HepG2 (cell line): ENCODE results near the gene AHNAK. TPM values are rescaled to one million over a fixed set of nuclear protein-coding genes. Genes with fewer than 3 reads are reported as not detected.
A peak's percentile ranks its signal among the peaks of the same experiment; 100 is the strongest.

Source experiments
- ARID5B ChIP-seq: IDR thresholded peaks from 2 replicates; pipeline ENCODE4 v1.4.0; 2020; ENCODE audit warnings: mild to moderate bottlenecking, missing genetic modification reagents
- BRCA1 ChIP-seq: sonication (generic); formaldehyde crosslinking; IDR thresholded peaks from 2 replicates; pipeline ENCODE4 v1.4.0; 2020; ENCODE audit warnings: missing genetic modification reagents
- ETV6 ChIP-seq: sonication (generic); formaldehyde crosslinking; conservative IDR thresholded peaks from 2 replicates; pipeline ENCODE4 v1.4.0; 2020; ENCODE audit warnings: missing genetic modification reagents
- FOXJ3 ChIP-seq: sonication (generic); formaldehyde crosslinking; IDR thresholded peaks from 2 replicates; pipeline ENCODE4 v1.4.0; 2020; ENCODE audit warnings: missing genetic modification reagents, mild to moderate bottlenecking, borderline replicate concordance
- GZF1 ChIP-seq: sonication (generic); formaldehyde crosslinking; IDR thresholded peaks from 2 replicates; pipeline ENCODE4 v1.5.1; 2020; ENCODE audit warnings: mild to moderate bottlenecking, missing genetic modification reagents
- HMG20A ChIP-seq: IDR thresholded peaks from 2 replicates; pipeline ENCODE4 v1.6.1; 2016; ENCODE audit warnings: borderline replicate concordance
- JDP2 ChIP-seq: sonication (generic); formaldehyde crosslinking; IDR thresholded peaks from 2 replicates; pipeline ENCODE4 v1.8.1; 2022; ENCODE audit warnings: missing genetic modification reagents, borderline replicate concordance
- KDM1A ChIP-seq: IDR thresholded peaks from 2 replicates; pipeline ENCODE4 v1.6.1; 2016; ENCODE audit warnings: missing compliant biosample characterization
- MED1 ChIP-seq: sonication (generic); formaldehyde crosslinking; IDR thresholded peaks from 2 replicates; pipeline ENCODE4 v1.4.0; 2020; ENCODE audit warnings: missing genetic modification reagents
- MED13 ChIP-seq: sonication (generic); formaldehyde crosslinking; IDR thresholded peaks from 2 replicates; pipeline ENCODE4 v1.5.0; 2020; ENCODE audit warnings: missing genetic modification reagents
- NR2F1 ChIP-seq, 2 experiments: fragments of 450-650 bp in 1 of 2; formaldehyde crosslinking in 1 of 2; IDR thresholded peaks; 2 replicates each; pipeline versions ENCODE4 v1.5.0 to v1.6.1; 2016 to 2020; ENCODE audit warnings: mild to moderate bottlenecking in 1 of 2, missing compliant biosample characterization in 1 of 2, missing genetic modification reagents in 1 of 2, moderate library complexity in 1 of 2
- PHF5A ChIP-seq: IDR thresholded peaks from one replicate; pipeline ENCODE4 v1.6.1; 2018; ENCODE audit warnings: low read depth, missing genetic modification reagents; ENCODE audit not compliant: unreplicated experiment
- PPARG ChIP-seq: conservative IDR thresholded peaks from 2 replicates; pipeline ENCODE4 v1.6.1; 2016; ENCODE audit warnings: missing biosample characterization, missing genetic modification reagents
- PRPF4 ChIP-seq: fragments of 200-400 bp; formaldehyde crosslinking; IDR thresholded peaks from 2 replicates; pipeline ENCODE4 v1.6.1; 2016; ENCODE audit warnings: low read length, low read depth; ENCODE audit not compliant: poor library complexity, severe bottlenecking
- SCMH1 ChIP-seq: sonication (generic); formaldehyde crosslinking; IDR thresholded peaks from 2 replicates; pipeline ENCODE4 v1.9.0; 2021; ENCODE audit warnings: missing genetic modification reagents, mild to moderate bottlenecking, borderline replicate concordance
- STAG1 ChIP-seq: sonication (generic); formaldehyde crosslinking; IDR thresholded peaks from 2 replicates; pipeline ENCODE4 v1.4.0; 2020; ENCODE audit warnings: missing genetic modification reagents
- TSC22D2 ChIP-seq: sonication (generic); formaldehyde crosslinking; IDR thresholded peaks from 2 replicates; pipeline ENCODE4 v1.5.1; 2020; ENCODE audit warnings: missing genetic modification reagents, mild to moderate bottlenecking, borderline replicate concordance
- XRCC5 ChIP-seq: fragments of 200-400 bp; formaldehyde crosslinking; optimal IDR thresholded peaks from 2 replicates; pipeline ENCODE3; 2017; ENCODE audit warnings: mild to moderate bottlenecking, low read length
- ZFP1 ChIP-seq: IDR thresholded peaks from 2 replicates; pipeline ENCODE4 v1.6.1; 2016
- ZNF205 ChIP-seq: IDR thresholded peaks from 2 replicates; pipeline ENCODE4 v1.6.1; 2018; ENCODE audit warnings: missing biosample characterization, missing genetic modification reagents
- ZNF232 ChIP-seq: sonication (generic); formaldehyde crosslinking; IDR thresholded peaks from 2 replicates; pipeline ENCODE4 v1.4.0; 2020; ENCODE audit warnings: missing genetic modification reagents, borderline replicate concordance
- ZNF274 ChIP-seq: sonication (generic); formaldehyde crosslinking; IDR thresholded peaks from 2 replicates; pipeline ENCODE4 v1.5.1; 2020; ENCODE audit warnings: mild to moderate bottlenecking, missing genetic modification reagents
- ZNF543 ChIP-seq: sonication (generic); formaldehyde crosslinking; IDR thresholded peaks from 2 replicates; pipeline ENCODE4 v1.4.0; 2020; ENCODE audit warnings: mild to moderate bottlenecking, missing genetic modification reagents
- ZNF629 ChIP-seq: sonication (generic); formaldehyde crosslinking; conservative IDR thresholded peaks from 2 replicates; pipeline ENCODE4 v1.5.0; 2020; ENCODE audit warnings: missing genetic modification reagents
- ZNF674 ChIP-seq: sonication (generic); formaldehyde crosslinking; IDR thresholded peaks from 2 replicates; pipeline ENCODE4 v1.5.0; 2020; ENCODE audit warnings: low read depth, mild to moderate bottlenecking, missing genetic modification reagents
- ZNF746 ChIP-seq: sonication (generic); formaldehyde crosslinking; IDR thresholded peaks from 2 replicates; pipeline ENCODE4 v1.8.0; 2022; ENCODE audit warnings: mild to moderate bottlenecking, missing genetic modification reagents
- ZNF879 ChIP-seq: sonication (generic); formaldehyde crosslinking; IDR thresholded peaks from 2 replicates; pipeline ENCODE4 v1.8.1; 2023; ENCODE audit warnings: missing genetic modification reagents
- ZSCAN5A ChIP-seq: sonication (generic); formaldehyde crosslinking; IDR thresholded peaks from 2 replicates; pipeline ENCODE4 v1.8.0; 2022; ENCODE audit warnings: mild to moderate bottlenecking, missing genetic modification reagents, borderline replicate concordance
- polyA plus RNA-seq, 8 experiments: library from polyadenylated mRNA; depleted of rRNA in 3 of 8; stranded (reverse) in 7 of 8; unstranded in 1 of 8; fragments of >200 nt; fragmentation: Illumina TruSeq in 4 of 8; extraction: Trizol in 4 of 8; gene quantifications; 2 replicates each; pipeline versions ENCODE4 v1.2.1 to v1.2.3, GENCODE V29; 2011 to 2016; ENCODE audit warnings: low read depth in 4 of 8, missing spikeins in 1 of 8, mixed read lengths in 1 of 8; ENCODE audit not compliant: insufficient read depth in 1 of 8
- total RNA-seq, 5 experiments: library from RNA; depleted of rRNA; stranded (reverse); fragments of >200 nt; fragmentation: Illumina TruSeq; extraction: Trizol; gene quantifications; 2 replicates each; pipeline ENCODE4 v1.2.3, GENCODE V29; 2016; ENCODE audit warnings: low read depth in 1 of 5

AHNAK gene
- total and polyA plus RNA-seq, 2 of the 13 experiments (the other 11 are each of a cell fraction or from before 2014, with no cell fraction given): 23.4 to 25.0 TPM

GRCh38 chr11:62472063-62472884 lies 74.3 kb downstream of the AHNAK start (continued):
- TF ChIP-seq FOXJ3 (CRISPR knock-in tag) (no peak), ZNF543 (CRISPR knock-in tag) (no peak), PPARG (0 out of 2 replicates have a peak, but pooled peaks have one; percentile 24), ZNF274 (CRISPR knock-in tag) (no peak), ZSCAN5A (CRISPR knock-in tag) (no peak), GZF1 (CRISPR knock-in tag) (no peak), ZNF205 (0 out of 2 replicates have a peak, but pooled peaks have one; percentile 24), JDP2 (CRISPR knock-in tag) (no peak), XRCC5 (no peak), ZNF746 (peak; percentile 45; the same call in 1 of the 2 replicates), PHF5A (no peak), SCMH1 (no peak), PRPF4 (no peak), ETV6 (CRISPR knock-in tag) (no peak), ZNF674 (CRISPR knock-in tag) (no peak), TSC22D2 (CRISPR knock-in tag) (no peak), ZNF232 (no peak), ZFP1 (no peak), HMG20A (CRISPR knock-in tag) (0 out of 2 replicates have a peak, but pooled peaks have one; percentile 21), ARID5B (CRISPR knock-in tag) (peak; percentile 38; the same call in 1 of the 2 replicates), ZNF629 (CRISPR knock-in tag) (no peak), MED1 (CRISPR knock-in tag) (peak; percentile 36; the same call in 1 of the 2 replicates), ZNF879 (no peak), STAG1 (no peak), NR2F1 (CRISPR knock-in tag; IDR thresholded peaks at IDR 0.05) (peak; percentile 71 to 78; a peak in 3 of 4 replicates), KDM1A (CRISPR knock-in tag) (no peak), BRCA1 (CRISPR knock-in tag) (no peak), MED13 (no peak)
